Measurements from ENCODE around the gene GIMAP1.
"Not testable (repeated sequence)": the region's sequence is repeated elsewhere in the genome, so short reads cannot be mapped to it uniquely, and the experiment has no call there.

Gene GIMAP1

DNA sequence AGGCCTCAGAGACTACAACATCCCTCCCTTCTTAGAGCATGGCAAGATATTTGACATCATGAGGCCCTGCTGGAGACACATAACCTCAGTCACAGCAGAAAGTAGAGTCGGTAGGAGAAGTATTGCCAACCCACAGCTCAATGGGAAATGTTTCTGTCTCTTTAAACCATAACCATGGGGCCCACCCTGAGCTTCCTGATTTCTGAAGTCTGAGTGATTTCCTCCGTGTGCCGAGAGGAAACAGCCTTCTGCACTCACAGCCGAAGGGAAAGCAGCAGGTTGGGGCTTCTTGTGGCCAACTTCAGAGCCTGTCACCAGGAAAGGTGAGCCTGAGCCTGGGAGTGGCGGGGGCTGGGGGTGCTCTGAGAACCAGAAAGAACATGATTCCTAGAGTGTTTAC, at the start of gene GIMAP1:
GIMAP1 (plus strand) TSS at position 246 of the 400 bp plus-strand sequence. CDS start 2,435 bp downstream, outside the sequence.
- no peak for DNase-seq (ENCODE audit: low spot score)

- DNase-seq (ENCODE audit: low spot score), result no peak
Measured at GRCh38 chr7:150668472-150668911, 47.9 kb upstream of the GIMAP1 start.

DNA sequence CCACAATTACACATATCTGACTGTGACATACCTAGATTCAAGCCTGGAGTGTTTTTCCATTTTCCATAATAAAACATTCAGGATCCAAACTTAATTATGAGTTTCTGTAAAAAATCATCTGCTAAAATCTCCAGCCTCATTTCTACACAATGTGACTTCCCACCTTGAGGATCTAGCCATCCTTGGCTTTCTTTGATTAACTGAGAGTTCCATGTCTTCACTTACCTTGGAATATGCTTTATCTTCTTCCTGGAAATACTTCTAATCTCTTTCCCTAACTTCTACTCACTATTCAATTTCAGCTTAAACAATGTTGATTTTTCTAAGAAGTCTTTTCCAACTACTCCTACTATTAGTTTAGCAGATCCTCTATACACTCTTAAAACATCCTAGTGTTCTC, 47.4 kb upstream of the GIMAP1 start:
- no peak for DNase-seq (ENCODE audit: low spot score)

DNA sequence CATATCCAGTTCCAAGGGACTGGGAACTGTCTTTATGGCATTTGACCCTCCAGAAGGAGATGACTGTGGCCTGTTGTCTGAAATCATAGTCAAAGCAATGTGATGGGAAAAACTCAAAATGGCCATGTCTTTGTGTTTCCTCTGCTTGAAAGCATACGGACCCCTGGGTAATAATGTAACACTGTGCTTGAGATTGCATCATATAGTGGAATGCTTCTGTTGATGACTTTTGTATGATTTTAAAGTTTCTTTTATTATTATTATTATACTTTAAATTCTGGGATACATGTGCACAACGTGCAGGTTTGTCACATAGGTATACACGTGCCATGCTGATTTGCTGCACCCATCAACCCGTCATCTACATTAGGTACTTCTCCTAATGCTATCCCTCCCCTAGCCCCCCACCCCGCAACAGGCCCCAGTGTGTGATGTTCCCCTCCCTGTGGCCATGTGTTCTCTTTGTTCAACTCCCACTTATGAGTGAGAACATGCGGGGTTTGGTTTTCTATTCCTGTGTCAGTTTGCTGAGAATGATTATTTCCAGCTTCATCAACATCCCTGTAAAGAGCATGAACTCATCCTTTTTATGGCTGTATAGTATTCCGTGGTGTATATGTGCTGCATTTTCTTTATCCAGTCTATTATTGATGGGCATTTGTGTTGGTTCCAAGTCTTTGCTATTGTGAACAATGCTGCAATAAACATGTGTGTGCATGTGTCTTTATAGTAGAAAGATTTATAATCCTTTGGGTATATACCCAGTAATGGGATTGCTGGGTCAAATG, 44.4 kb upstream of the GIMAP1 start:
- not testable (repeated sequence) for DNase-seq (ENCODE audit: low spot score)

- DNase-seq (ENCODE audit: low spot score), result no peak
Measured at GRCh38 chr7:150675714-150676113, 40.7 kb upstream of the GIMAP1 start.

DNA sequence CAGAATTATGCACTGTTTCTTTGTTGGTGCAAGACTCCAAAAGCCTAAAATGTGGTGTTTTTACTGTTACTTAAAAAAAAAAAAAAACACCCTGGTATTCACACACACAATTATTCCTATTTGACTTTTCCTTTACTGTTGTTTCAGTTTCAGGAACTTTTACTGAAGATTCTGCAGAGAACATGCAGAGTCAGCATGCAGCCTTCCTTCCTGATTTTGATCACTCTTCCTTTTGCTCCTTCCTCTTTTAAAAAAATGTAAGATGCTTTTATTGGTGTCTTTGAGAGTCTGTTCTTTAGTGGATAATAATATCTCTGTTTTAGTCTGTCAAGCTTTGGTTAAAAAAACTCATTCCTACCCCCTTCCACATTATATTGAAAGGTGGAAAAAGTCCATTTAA, 40.1 kb upstream of the GIMAP1 start:
- not testable (repeated sequence) for DNase-seq (ENCODE audit: low spot score)

DNA sequence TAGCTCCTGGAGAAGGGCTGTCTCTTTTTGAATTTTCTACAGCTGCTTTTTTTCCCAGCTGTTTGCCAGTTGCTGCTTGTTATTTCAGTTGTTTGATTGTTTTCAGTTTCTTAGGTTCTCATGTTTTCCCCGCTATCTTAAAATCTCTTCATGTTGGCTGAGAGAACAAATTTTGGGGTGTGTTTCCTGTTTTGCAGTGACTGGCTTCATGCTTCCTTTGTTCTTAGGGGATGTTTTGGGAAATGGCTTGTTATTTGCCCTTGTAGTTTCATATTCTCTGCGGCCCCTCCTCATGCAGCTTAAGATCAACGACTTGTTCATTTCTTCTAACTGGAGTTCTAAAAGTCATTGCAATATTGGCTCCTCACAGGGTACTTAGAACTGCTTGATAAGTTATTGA, 39.6 kb upstream of the GIMAP1 start:
- not testable (repeated sequence) for DNase-seq (ENCODE audit: low spot score)

- DNase-seq (ENCODE audit: low spot score), result not testable (repeated sequence)
Measured at GRCh38 chr7:150678601-150679000, 37.8 kb upstream of the GIMAP1 start.

DNA sequence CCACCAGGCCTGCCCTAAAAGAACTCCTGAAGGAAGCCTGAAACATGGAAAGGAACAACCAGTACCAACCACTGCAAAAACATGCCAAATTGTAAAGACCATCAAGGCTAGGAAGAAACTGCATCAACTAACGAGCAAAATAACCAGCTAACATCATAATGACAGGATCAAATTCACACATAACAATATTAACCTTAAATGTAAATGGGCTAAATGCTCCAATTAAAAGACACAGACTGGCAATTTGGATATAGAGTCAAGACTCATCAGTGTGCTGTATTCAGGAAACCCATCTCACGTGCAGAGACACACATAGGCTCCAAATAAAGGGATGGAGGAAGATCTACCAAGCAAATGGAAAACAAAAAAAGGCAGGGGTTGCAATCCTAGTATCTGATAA, 36.0 kb upstream of the GIMAP1 start:
- DNase-seq (ENCODE audit: low spot score), result not testable (repeated sequence)

DNA sequence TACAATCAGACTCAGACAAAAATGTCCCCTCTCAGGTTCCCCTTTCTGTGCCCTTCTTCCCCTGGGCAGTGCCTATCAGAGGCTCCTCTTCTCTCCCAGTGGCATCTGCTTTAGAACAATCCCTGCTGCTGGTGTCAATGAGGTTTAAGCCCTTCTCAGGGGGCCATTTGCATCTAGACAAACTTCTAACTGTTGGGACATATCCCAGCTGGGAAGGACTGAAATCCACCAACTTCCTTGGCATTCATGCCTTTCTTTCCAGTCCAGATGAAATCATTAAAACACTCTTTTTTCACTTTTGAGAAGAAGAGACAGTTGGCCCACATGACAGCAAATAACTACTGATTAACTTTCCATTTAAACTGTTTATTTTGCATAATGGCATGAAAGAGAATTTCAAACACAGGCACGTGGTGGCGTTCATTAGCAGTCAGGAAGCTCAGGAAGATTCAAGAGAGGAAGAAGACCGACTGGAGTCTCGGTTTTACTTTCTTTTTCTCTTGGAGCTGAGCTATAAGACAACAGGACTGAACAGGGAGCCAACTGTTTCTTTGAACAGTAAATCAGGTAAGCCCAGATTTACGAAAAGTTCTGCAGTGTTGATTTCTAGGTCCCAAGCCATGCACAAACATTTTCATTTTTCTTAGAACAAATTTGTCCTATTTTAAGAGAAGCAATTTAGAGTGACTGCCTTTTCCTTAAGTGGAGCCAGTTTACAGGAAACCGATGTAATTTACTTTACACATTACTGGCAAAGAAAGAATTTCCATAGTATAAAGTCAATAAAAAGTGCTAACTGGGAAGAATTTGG, 31.0 kb upstream of the GIMAP1 start, which contains the start of gene GIMAP2:
GIMAP2 (plus strand) TSS at position 488 of the 811 bp plus-strand sequence. CDS start 1,354 bp downstream, outside the sequence.
- DNase-seq (ENCODE audit: low spot score), result no peak

DNA sequence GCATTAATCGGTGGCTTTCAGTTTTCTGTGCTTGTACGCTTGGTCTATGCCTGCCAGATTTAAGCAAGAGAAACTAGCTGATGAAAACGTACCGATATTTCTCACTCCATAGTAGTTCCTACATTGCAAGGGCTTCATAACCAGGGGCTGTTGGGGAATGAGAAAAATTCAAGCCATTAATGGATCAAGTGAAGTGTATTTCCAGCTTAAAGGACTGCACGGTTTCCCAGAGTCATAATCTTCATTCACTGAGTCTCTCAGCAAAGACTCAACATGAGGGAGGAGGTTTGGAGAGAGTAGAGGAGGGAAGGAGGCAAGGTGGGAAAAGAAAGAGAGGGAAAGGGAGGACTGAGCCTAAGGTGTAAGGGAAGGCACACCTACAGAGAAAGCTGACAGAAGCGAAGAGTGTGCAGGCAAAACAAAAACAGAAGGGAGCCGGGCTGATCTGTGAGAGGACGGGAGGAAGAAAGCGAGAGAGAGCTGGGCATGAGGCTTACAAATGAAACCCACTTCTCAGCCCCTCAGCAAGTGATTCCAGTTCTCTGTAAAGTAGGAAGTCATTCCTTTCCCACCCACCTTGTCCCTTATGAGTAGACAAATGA, 30.3 kb upstream of the GIMAP1 start:
- no peak for DNase-seq (ENCODE audit: low spot score)

DNA sequence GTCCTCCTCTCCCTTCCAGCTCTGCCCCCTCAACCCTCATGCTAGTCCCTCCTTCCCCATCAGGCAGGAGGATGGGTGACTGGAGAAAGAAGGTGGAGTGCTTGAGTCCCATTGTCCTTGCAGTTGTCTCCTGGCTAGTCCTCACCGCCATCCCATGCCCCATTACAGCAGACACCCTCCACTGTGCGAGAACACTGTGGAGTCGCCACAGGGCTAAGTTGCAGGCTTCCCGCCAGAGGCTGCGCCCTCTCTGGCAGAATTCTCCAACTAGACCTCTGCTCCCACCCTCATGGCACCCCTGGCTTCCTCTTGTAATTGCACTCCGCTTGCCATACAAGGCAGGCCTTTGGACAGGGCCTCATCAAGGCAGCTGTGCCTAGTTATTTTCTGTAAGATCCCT, 27.8 kb upstream of the GIMAP1 start:
- no peak for DNase-seq (ENCODE audit: low spot score)

- no peak for DNase-seq (ENCODE audit: low spot score)
Measured at GRCh38 chr7:150695654-150696053, 20.8 kb upstream of the GIMAP1 start.

DNA sequence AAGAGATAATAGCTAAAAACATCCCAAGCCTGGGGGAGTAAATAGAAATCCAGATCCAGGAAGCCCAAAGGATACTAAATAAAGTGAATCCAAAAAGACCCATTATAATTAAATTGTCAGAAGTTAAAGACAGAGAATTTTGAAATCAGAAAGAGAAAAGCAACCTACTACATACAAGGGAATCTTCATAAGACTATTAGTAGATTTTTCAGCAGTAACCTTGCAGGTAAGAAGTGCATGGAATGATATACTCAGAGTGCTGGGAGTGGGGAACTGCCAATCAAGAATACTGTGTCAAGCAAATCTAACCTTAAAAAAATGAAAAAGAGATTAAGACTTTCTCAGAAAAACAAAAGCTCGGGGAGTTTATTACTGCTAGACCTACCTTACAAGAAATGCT, 13.2 kb upstream of the GIMAP1 start:
- DNase-seq (ENCODE audit: low spot score), result no peak

DNA sequence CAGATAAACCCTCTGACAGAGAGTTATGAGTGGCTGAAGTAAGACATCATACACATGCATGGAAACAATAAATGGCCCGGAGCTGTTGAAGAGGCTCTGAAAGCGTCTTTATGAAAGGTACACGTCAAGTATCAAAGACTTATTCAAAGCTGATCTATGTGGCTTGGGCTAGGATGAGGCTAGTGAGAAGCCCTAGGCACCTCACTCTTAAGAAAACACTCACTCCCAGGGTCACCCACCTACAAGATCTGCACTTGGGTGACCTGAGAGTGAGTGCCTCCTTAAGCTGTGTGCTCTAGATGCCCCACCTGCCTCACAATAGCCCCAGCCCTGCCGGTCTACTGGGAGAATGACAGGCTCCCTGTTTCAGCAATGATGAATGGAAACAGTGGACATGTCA, 1.1 kb upstream of the GIMAP1 start:
- DNase-seq (ENCODE audit: low spot score), result no peak

DNA sequence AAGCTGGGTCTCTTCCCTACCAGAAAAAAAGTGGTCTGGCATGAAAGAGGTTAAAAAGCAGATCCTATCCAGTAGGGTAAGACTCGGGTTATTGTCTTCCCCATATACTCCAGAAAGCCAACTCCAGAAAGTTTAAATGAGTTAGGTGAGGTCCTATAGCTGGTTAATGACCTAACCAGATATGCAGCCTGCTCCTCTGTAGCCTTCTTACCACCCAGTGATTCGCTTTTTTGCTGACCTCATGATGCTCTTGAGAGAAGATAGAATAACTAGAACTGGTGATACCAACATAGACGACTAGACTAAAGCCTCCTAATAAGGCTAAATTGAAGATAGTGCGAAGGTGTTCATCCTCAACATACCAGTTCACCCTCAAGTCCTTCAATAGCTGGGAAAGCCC, 675 bp upstream of the GIMAP1 start:
- no peak for DNase-seq (ENCODE audit: low spot score)

DNA sequence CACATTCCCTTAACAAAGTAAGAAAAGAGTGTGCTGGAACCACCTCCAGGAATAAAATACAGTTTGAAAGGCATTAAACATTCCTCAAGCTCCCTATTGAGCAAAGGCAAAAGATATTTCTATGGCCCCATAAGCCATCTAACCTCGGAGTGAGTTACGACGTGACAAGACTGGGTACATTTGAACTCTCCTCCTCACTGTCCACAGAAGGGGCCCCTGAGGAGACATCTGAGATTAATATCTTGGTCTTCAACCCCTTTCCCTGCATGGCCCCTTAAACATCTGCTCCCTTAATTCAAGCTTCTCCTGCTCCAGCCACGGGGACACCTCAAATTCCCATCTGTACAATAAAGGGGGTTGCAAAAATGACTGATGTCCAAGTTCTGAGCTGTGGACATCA, 526 bp downstream of the GIMAP1 start:
- no peak for DNase-seq (ENCODE audit: low spot score)

GRCh38 chr7:150717814-150718420, 1.5 kb downstream of the GIMAP1 start:
- no peak for DNase-seq (ENCODE audit: low spot score)

DNA sequence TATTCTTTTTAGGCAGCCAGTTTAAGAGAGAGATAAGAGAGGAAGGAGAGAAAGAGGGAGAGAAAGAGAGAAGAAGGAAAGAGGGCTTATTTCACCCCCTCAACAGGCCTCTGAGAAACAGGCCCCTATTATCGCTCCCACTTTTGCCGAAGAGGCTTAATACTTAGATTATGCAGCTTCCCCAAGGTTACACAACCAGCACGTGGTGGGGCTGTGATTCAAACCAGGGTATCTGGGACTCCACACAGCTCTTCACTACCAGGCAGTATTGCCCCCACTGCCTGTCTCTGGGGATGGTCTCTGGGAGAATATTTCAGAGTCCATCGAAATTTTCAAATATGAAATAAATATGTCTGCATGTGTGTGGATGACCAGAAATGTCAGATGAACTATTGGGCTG, 3.0 kb downstream of the GIMAP1 start:
- no peak for DNase-seq (ENCODE audit: low spot score)

GRCh38 chr7:150719960-150720891, 3.8 kb downstream of the GIMAP1 start:
- no peak for DNase-seq (ENCODE audit: low spot score)

GRCh38 chr7:150721970-150722373, 5.6 kb downstream of the GIMAP1 start:
- no peak for DNase-seq (ENCODE audit: low spot score)
